ENCODE data around the gene NOSTRIN.
"Not testable (repeated sequence)": the region's sequence is repeated elsewhere in the genome, so short reads cannot be mapped to it uniquely, and the experiment has no call there.

The NOSTRIN gene

GRCh38 chr2:168780669-168781071, 21.8 kb upstream of the NOSTRIN start:
- Mint-ChIP-seq H3K27me3 (no peaks in the 10 kb centered on the region), H3K9me3 (no peaks in the 10 kb centered on the region), H3K4me3 (no peak overlapping the region), H3K4me1 (ENCODE audit: low read depth in 2 of 2) (no peaks in the 10 kb centered on the region), H3K27ac (no peak overlapping the region), H3K36me3 (ENCODE audit: insufficient read depth) (peaks cover 2% of the 10 kb centered on the region)
- DNase-seq (no peak), ATAC-seq (replicated peaks) (no peak)

- Mint-ChIP-seq H3K4me1 (ENCODE audit: low read depth in 2 of 2) (no peaks in the 10 kb centered on the region), H3K27ac (no peak overlapping the region), H3K27me3 (no peaks in the 10 kb centered on the region), H3K9me3 (no peaks in the 10 kb centered on the region), H3K36me3 (ENCODE audit: insufficient read depth) (peaks cover 2% of the 10 kb centered on the region), H3K4me3 (no peak overlapping the region)
- no peak for DNase-seq
- ATAC-seq (replicated peaks): no peak
These were observed 21.1 kb upstream of the NOSTRIN start for GRCh38 chr2:168781191-168781817.

- ATAC-seq (replicated peaks): no peak
These were observed 20.2 kb upstream of the NOSTRIN start for GRCh38 chr2:168782271-168782670.

GRCh38 chr2:168784993-168785392, 17.4 kb upstream of the NOSTRIN start:
- no peaks in the 10 kb centered on the region for H3K4me1 Mint-ChIP-seq (ENCODE audit: low read depth in 2 of 2)
- no peaks in the 10 kb centered on the region for H3K36me3 Mint-ChIP-seq (ENCODE audit: insufficient read depth)
- no peak overlapping the region for H3K27ac Mint-ChIP-seq
- ATAC-seq (replicated peaks): no peak
- H3K27me3 Mint-ChIP-seq: no peaks in the 10 kb centered on the region
- DNase-seq: no peak
- H3K4me3 Mint-ChIP-seq: no peak overlapping the region
- no peaks in the 10 kb centered on the region for H3K9me3 Mint-ChIP-seq

More at GRCh38 chr2:168782271-168782670, 20.2 kb upstream of the NOSTRIN start:
- DNase-seq: no peak
- H3K27ac Mint-ChIP-seq: no peak overlapping the region
- H3K4me3 Mint-ChIP-seq: no peak overlapping the region
- no peaks in the 10 kb centered on the region for H3K4me1 Mint-ChIP-seq (ENCODE audit: low read depth in 2 of 2)
- H3K27me3 Mint-ChIP-seq: no peaks in the 10 kb centered on the region
- H3K36me3 Mint-ChIP-seq (ENCODE audit: insufficient read depth): peaks cover 2% of the 10 kb centered on the region
- H3K9me3 Mint-ChIP-seq: no peaks in the 10 kb centered on the region

GRCh38 chr2:168787098-168787781, 15.2 kb upstream of the NOSTRIN start:
- H3K4me3 Mint-ChIP-seq: no peak overlapping the region
- no peaks in the 10 kb centered on the region for H3K9me3 Mint-ChIP-seq
- H3K36me3 Mint-ChIP-seq (ENCODE audit: insufficient read depth): no peaks in the 10 kb centered on the region
- ATAC-seq (replicated peaks) (no peak), DNase-seq (no peak)
- no peaks in the 10 kb centered on the region for H3K4me1 Mint-ChIP-seq (ENCODE audit: low read depth in 2 of 2)
- no peak overlapping the region for H3K27ac Mint-ChIP-seq
- H3K27me3 Mint-ChIP-seq: no peaks in the 10 kb centered on the region

- Mint-ChIP-seq H3K36me3 (ENCODE audit: insufficient read depth) (no peaks in the 10 kb centered on the region), H3K4me3 (no peak overlapping the region), H3K27ac (no peak overlapping the region), H3K27me3 (no peaks in the 10 kb centered on the region), H3K4me1 (ENCODE audit: low read depth in 2 of 2) (no peaks in the 10 kb centered on the region), H3K9me3 (no peaks in the 10 kb centered on the region)
- DNase-seq: no peak
- ATAC-seq (replicated peaks): no peak
These were observed 14.6 kb upstream of the NOSTRIN start for GRCh38 chr2:168787782-168788376.

- Mint-ChIP-seq H3K36me3 (ENCODE audit: insufficient read depth) (no peaks in the 10 kb centered on the region), H3K27ac (no peak overlapping the region), H3K4me1 (ENCODE audit: low read depth in 2 of 2) (no peaks in the 10 kb centered on the region), H3K9me3 (no peaks in the 10 kb centered on the region), H3K4me3 (no peak overlapping the region), H3K27me3 (peaks cover 0 to 8% of the 10 kb centered on the region in 2 donors)
- DNase-seq: no peak
- ATAC-seq (replicated peaks): no peak
These were observed 12.7 kb upstream of the NOSTRIN start for GRCh38 chr2:168789776-168790175.

- H3K4me3 Mint-ChIP-seq: no peak overlapping the region
- DNase-seq (no peak), ATAC-seq (replicated peaks) (no peak)
- H3K4me1 Mint-ChIP-seq (ENCODE audit: low read depth in 2 of 2): no peaks in the 10 kb centered on the region
- H3K27me3 Mint-ChIP-seq: peaks cover 0 to 8% of the 10 kb centered on the region in 2 donors
- H3K27ac Mint-ChIP-seq: no peak overlapping the region
- H3K36me3 Mint-ChIP-seq (ENCODE audit: insufficient read depth): no peaks in the 10 kb centered on the region
- H3K9me3 Mint-ChIP-seq: no peaks in the 10 kb centered on the region
These were observed 12.1 kb upstream of the NOSTRIN start for GRCh38 chr2:168790226-168790902.

- not testable (repeated sequence) for H3K4me1 Mint-ChIP-seq (ENCODE audit: low read depth in 2 of 2); H3K36me3 Mint-ChIP-seq (ENCODE audit: insufficient read depth); ATAC-seq (replicated peaks); H3K9me3 Mint-ChIP-seq; H3K27me3 Mint-ChIP-seq; DNase-seq; H3K27ac Mint-ChIP-seq; H3K4me3 Mint-ChIP-seq
These were observed 11.3 kb upstream of the NOSTRIN start for GRCh38 chr2:168791140-168791539.

GRCh38 chr2:168793596-168793995, 8.8 kb upstream of the NOSTRIN start:
- peaks cover 0 to 14% of the 10 kb centered on the region in 2 donors for H3K27me3 Mint-ChIP-seq
- DNase-seq (no peak), ATAC-seq (replicated peaks) (no peak)
- H3K9me3 Mint-ChIP-seq: no peaks in the 10 kb centered on the region
- H3K4me3 Mint-ChIP-seq: no peak overlapping the region
- H3K4me1 Mint-ChIP-seq (ENCODE audit: low read depth in 2 of 2): no peaks in the 10 kb centered on the region
- H3K27ac Mint-ChIP-seq: no peak overlapping the region
- H3K36me3 Mint-ChIP-seq (ENCODE audit: insufficient read depth): no peaks in the 10 kb centered on the region

- DNase-seq (no peak), ATAC-seq (replicated peaks) (no peak)
- Mint-ChIP-seq H3K9me3 (no peaks in the 10 kb centered on the region), H3K4me3 (no peak overlapping the region), H3K27me3 (peaks cover 10 to 14% of the 10 kb centered on the region in 2 donors), H3K27ac (no peak overlapping the region), H3K36me3 (ENCODE audit: insufficient read depth) (no peaks in the 10 kb centered on the region), H3K4me1 (ENCODE audit: low read depth in 2 of 2) (no peaks in the 10 kb centered on the region)
These were observed 7.5 kb upstream of the NOSTRIN start for GRCh38 chr2:168794968-168795367.

GRCh38 chr2:168796090-168796577, 6.3 kb upstream of the NOSTRIN start:
- DNase-seq (no peak), ATAC-seq (replicated peaks) (no peak)
- H3K9me3 Mint-ChIP-seq: no peaks in the 10 kb centered on the region
- H3K27ac Mint-ChIP-seq: no peak overlapping the region
- H3K4me1 Mint-ChIP-seq (ENCODE audit: low read depth in 2 of 2): no peaks in the 10 kb centered on the region
- H3K4me3 Mint-ChIP-seq: no peak overlapping the region
- H3K27me3 Mint-ChIP-seq: peaks cover 18% of the 10 kb centered on the region in 2 donors
- H3K36me3 Mint-ChIP-seq (ENCODE audit: insufficient read depth): peaks cover 2% of the 10 kb centered on the region

GRCh38 chr2:168796583-168797285, 5.7 kb upstream of the NOSTRIN start:
- no peaks in the 10 kb centered on the region for H3K9me3 Mint-ChIP-seq
- H3K27me3 Mint-ChIP-seq: peaks cover 18% of the 10 kb centered on the region in 2 donors
- peaks cover 2% of the 10 kb centered on the region for H3K36me3 Mint-ChIP-seq (ENCODE audit: insufficient read depth)
- no peak overlapping the region for H3K4me3 Mint-ChIP-seq
- H3K4me1 Mint-ChIP-seq (ENCODE audit: low read depth in 2 of 2): no peaks in the 10 kb centered on the region
- no peak for ATAC-seq (replicated peaks)
- H3K27ac Mint-ChIP-seq: no peak overlapping the region
- DNase-seq: no peak
